Measurements from ENCODE around the gene CUX1.

Gene CUX1

GRCh38 chr7:102152672-102153598, 335.5 kb downstream of the CUX1 start:
- no peak overlapping the region for H3K27ac ChIP-seq
- peaks cover 27% of the 10 kb centered on the region for H3K36me3 ChIP-seq
- no peak for TF ChIP-seq CTCF (IDR thresholded peaks at IDR 0.05)
- no peaks in the 10 kb centered on the region for H3K4me1 ChIP-seq (ENCODE audit: control insufficient read depth in 1 of 2, insufficient read depth in 1 of 2, low read depth in 1 of 2, low read length in 1 of 2)
- H3K9me3 ChIP-seq: no peaks in the 10 kb centered on the region
- no peaks in the 10 kb centered on the region for H3K27me3 ChIP-seq
- no peak overlapping the region for H3K4me3 ChIP-seq (ENCODE audit: low read depth in 1 of 2, low read length in 1 of 2)

GRCh38 chr7:102153599-102153946, 336.1 kb downstream of the CUX1 start:
- no peak overlapping the region for H3K27ac ChIP-seq
- no peak for TF ChIP-seq CTCF (IDR thresholded peaks at IDR 0.05)

GRCh38 chr7:102154425-102154824, 337.0 kb downstream of the CUX1 start:
- no peak for TF ChIP-seq CTCF (IDR thresholded peaks at IDR 0.05)
- peaks cover 41% of the 10 kb centered on the region for H3K36me3 ChIP-seq
- H3K27me3 ChIP-seq: no peaks in the 10 kb centered on the region
- no peaks in the 10 kb centered on the region for H3K4me1 ChIP-seq (ENCODE audit: control insufficient read depth in 1 of 2, insufficient read depth in 1 of 2, low read depth in 1 of 2, low read length in 1 of 2)
- no peaks in the 10 kb centered on the region for H3K9me3 ChIP-seq
- H3K4me3 ChIP-seq (ENCODE audit: low read depth in 1 of 2, low read length in 1 of 2): no peak overlapping the region
- no peak overlapping the region for H3K27ac ChIP-seq

More at GRCh38 chr7:102153599-102153946, 336.1 kb downstream of the CUX1 start:
- Histone ChIP-seq H3K36me3 (peaks cover 33% of the 10 kb centered on the region), H3K9me3 (no peaks in the 10 kb centered on the region), H3K4me3 (ENCODE audit: low read depth in 1 of 2, low read length in 1 of 2) (no peak overlapping the region), H3K27me3 (no peaks in the 10 kb centered on the region), H3K4me1 (ENCODE audit: control insufficient read depth in 1 of 2, insufficient read depth in 1 of 2, low read depth in 1 of 2, low read length in 1 of 2) (no peaks in the 10 kb centered on the region)

- Histone ChIP-seq H3K9me3 (no peaks in the 10 kb centered on the region), H3K27me3 (no peaks in the 10 kb centered on the region), H3K36me3 (peaks cover 45% of the 10 kb centered on the region), H3K4me3 (ENCODE audit: low read depth in 1 of 2, low read length in 1 of 2) (no peak overlapping the region), H3K27ac (no peak overlapping the region), H3K4me1 (ENCODE audit: control insufficient read depth in 1 of 2, insufficient read depth in 1 of 2, low read depth in 1 of 2, low read length in 1 of 2) (no peaks in the 10 kb centered on the region)
- no peak for TF ChIP-seq CTCF (IDR thresholded peaks at IDR 0.05)
Observed at GRCh38 chr7:102155821-102156441, 338.5 kb downstream of the CUX1 start.

- no peaks in the 10 kb centered on the region for H3K27me3 ChIP-seq
- H3K4me3 ChIP-seq (ENCODE audit: low read depth in 1 of 2, low read length in 1 of 2): no peak overlapping the region
- H3K4me1 ChIP-seq (ENCODE audit: control insufficient read depth in 1 of 2, insufficient read depth in 1 of 2, low read depth in 1 of 2, low read length in 1 of 2): no peaks in the 10 kb centered on the region
- no peak overlapping the region for H3K27ac ChIP-seq
- TF ChIP-seq CTCF (IDR thresholded peaks at IDR 0.05): no peak
- H3K9me3 ChIP-seq: no peaks in the 10 kb centered on the region
- H3K36me3 ChIP-seq: peaks cover 45% of the 10 kb centered on the region
Observed at GRCh38 chr7:102156867-102157266, 339.4 kb downstream of the CUX1 start.

Measured in neutrophil (primary cell).